NCI-H774 (cell line): ENCODE results near the gene TNFRSF18.
"Not testable (repeated sequence)": the region's sequence is repeated elsewhere in the genome, so short reads cannot be mapped to it uniquely, and the experiment has no call there.

ENCODE experiments used
- DNase-seq: peaks from one replicate; lab custom pipeline; 2025; lab: John Stamatoyannopoulos, UW

The TNFRSF18 gene, protein sequence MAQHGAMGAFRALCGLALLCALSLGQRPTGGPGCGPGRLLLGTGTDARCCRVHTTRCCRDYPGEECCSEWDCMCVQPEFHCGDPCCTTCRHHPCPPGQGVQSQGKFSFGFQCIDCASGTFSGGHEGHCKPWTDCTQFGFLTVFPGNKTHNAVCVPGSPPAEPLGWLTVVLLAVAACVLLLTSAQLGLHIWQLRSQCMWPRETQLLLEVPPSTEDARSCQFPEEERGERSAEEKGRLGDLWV

DNA sequence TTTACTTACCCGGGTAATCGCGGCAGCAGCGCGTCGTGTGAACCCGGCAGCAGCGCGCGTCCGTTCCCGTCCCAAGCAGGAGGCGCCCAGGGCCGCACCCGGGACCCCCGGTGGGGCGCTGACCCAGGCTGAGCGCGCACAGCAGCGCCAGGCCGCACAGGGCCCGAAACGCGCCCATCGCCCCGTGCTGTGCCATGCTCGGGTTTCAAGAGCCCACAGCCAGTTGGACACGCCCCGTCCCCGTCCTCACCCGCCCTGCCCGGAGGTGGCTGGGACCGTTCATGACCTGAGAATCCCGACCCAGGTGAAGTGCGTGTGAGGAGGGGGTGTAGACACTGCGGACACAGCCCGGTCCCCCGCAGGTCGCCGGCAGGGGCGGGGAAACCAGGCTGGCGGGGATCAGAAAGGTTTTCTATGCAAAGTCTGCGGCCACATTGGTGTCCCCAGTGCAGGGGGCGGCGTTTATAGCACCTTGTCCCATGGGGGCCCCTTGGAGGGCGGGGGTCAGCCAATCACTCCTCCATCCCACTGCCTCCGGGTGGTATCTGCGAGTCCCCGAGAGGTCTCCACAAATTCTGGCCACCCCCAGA is at the start of gene TNFRSF18:
Gene TNFRSF18, minus strand, starts transcription at position 217 of the 590 bp plus-strand sequence. Its CDS starts 21 bp downstream, at position 196.
- DNase-seq = no peak

DNA sequence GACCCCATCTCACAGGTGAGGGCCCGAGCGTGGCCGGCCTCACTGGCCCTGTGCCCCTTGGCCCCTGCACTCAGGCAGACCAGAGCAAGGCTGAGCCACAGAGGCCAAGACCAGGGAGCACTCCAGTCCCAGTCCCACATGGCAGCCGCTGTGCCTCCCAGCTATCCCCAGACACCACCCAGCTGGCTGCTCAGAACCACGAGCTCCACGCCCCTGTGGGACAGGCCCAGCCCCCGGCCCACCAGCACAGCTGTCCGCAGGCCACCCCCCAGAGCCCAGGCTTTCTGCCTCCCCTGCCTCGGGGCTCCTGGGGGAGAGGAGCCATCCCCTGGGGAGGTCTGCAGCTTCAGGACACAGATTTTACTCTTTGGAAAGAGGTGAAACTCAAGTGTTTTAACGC is 49.2 kb upstream of the TNFRSF18 start:
- DNase-seq = no peak

DNA sequence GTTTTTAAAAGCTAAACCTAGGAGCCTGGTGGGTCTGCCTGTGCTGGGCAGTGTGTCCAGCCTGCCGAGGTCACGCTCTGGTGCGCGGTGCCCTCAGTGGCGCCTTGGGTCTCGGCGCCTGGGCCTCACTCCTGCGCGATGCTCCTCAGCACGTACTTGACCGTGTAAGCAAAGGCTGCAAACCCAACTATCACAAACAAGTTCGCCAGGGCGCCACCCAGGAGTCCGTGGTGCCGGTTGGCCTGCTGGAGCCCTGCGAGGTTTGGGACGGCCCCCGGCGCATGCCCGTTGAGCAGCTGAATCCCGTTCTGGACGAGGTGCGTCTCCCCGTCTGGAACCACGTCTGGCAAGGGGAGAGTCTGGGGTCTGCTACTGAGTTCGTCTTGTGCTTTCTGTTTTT is 48.7 kb upstream of the TNFRSF18 start:
- DNase-seq = no peak

DNA sequence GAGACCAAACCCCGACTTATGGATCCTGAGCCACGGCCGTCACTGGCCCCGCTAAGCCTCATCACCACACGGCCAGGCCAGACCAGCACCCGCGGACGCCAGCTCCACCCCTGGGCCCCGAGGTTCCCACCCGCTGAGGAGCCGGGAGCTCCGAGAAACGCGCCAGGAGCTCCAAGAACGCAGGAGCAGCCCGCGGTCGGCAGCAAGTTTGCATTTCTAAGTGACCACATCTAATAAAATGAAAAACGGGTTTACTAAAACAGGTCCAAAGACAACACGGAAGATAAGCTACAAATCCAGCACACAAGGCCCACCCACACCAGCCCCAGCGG is 48.2 kb upstream of the TNFRSF18 start:
- DNase-seq = no peak

DNA sequence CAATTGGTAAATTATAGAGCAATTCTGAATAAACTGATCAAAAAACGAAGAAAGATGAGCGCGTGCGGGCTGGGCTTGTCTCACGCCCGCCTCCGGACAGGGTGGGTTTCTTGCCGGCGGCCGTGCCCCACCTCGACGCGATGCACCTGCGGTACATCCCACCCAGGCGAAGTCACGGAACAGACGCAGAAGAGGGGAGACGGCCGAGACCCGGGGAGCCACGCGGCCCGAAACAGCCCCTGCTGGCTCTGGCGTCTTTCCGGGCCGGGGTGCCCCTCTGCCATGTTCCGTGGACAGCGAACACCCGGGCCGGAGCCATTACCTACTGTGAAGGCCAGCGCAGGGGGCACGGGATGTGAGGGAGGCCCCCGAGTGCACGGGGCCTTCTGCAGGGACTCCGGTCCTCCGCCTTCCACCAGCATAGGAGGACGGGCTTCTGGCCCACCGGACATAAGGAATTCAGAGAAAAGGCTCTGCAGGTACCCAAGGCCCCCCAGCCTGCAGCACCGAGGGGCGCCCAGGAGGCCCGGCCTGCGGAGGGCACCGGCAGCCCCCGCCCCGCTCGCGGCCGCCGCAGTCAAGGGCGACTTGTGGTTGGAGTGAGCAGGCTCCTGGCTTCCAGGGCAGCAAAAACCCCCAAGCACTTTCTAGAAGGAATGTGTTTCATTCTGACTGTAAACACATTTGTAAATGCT is 47.7 kb upstream of the TNFRSF18 start:
- no peak for DNase-seq

DNA sequence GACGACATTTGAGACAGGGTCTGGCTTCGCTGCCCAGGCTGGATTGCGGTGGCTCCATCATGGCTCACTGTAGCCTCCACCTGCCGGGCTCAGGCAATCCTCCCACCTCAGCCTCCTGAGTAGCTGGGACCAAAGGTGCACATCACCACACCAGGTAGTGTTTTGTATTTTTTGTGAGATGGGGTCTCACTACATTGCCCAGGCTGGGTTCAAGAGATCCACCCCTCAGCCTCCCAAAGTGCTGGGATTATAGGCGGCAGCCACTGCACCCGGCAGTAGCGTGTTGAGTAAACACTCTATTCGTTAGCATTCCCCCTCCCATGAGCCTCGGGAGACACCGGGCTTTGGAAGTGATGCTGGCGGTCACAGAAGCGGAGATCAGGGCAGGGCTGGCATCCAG is 46.9 kb upstream of the TNFRSF18 start:
- no peak for DNase-seq

DNA sequence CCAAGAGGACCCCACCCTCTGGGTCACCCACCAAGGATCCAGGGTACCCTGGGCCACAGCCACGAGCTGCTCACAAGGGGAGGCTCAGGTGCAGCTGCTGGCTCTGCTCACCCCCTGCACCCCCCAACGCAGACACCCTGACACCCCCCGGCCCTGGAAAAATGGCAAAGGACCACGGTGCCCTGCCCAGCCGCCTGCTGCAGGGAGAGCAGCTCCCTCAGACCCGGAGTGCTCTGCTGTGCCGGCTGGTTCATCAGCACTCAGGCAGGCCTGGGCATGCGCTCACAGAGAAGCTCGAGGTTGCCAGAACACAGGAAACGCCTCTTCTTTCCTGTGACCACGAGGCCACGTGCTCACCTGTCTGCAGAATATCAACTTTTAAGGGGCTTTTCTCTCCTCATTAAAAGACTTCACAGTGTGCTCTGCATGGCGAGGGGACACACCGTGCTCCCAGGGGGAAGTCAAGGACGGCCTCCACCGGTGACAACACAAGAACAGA is 44.4 kb upstream of the TNFRSF18 start:
- no peak for DNase-seq

DNA sequence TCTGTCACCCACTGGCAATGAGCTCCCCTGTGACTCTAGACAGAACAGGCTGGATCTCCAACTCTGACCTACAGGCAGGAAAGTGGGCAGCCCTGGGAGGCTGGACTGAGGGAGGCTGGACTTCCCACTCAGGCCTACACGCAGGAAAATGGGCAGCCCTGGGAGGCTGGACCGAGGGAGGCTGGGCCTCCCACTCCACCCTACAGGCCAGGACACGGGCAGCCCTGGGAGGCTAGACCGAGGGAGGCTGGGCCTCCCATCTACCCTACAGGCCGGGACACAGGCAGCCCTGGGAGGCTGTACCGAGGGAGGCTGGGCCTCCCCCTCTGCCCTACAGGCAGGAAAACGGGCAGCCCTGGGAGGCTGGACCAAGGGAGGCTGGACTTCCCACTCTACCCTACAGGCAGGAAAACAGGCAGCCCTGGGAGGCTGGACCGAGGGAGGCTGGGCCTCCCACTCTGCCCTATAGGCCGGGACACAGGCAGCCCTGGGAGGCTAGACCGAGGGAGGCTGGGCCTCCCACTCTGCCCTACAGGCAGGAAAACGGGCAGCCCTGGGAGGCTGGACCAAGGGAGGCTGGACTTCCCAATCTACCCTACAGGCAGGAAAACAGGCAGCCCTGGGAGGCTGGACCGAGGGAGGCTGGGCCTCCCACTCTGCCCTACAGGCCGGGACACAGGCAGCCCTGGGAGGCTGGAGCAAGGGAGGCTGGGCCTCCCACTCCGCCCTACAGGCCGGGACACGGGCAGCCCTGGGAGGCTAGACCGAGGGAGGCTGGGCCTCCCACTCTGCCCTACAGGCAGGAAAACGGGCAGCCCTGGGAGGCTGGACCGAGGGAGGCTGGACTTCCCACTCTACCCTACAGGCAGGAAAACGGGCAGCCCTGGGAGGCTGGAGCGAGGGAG is 41.9 kb upstream of the TNFRSF18 start:
- not testable (repeated sequence) for DNase-seq

DNA sequence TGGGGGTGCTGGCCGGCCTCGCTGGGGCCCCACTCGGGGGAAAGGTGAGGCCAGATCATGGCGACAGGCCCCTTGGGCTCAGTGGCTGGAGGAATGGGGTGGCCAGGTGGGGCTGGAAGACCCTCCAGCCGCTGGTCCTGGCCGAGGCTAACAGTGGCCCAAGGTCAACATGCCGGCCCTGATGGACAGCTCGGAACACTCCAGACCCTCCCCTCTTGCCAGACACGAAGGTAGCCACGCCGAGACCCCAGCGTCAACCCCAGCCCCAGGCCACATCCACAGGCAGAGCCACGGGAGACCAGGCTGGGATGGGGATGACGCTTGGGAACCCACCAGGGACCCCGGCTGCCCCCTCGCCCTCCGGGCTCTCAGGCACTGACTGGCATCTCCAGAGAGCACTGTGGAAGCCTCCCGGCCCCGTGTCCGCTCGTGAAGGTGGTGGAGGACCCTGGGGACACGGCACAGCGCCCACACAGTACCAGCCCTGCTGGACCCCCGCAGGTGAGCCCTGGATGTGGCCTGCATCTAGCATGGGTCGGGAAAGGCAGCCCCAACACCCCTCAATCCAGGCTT is 41.0 kb upstream of the TNFRSF18 start:
- DNase-seq = no peak

DNA sequence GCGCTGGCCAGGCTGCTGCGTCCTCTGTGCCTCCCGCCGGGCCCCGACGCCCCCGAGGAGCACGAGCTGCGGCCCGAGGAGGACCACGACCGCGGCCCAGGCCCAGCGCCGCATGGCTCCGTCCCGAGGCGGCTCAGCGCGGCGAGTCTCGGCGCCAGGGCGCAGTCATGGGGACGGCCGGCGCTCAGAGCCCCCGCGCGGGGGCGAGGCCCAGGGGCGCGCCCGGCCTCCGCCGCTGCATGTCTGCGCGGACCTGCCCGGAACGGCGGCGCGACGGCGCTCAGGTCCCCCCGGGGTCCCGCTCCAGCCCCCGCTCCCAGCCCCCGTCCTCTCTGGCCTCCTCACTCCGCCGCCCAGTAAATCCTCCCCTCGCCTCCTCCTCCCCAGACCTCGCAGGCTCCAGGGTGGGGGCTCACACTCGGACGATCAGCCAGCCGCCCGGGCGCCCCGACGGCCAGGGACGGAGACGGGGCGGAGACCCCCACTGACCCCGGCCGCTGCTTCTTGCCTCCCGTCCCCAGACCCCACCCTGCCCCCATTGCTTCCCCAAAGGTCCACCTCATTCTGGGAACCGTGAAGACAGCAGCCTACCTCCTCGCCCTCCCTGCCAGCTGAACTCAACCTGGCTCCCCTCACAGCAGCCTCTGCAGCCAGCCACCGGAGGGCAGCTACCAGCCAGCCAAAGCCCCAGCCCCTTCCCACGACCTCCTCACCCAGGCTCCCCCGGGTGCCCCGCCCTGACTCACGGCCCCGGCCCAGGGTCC is 40.4 kb upstream of the TNFRSF18 start, which contains the start of gene C1QTNF12:
Gene C1QTNF12, minus strand, starts transcription at position 146 of the 764 bp plus-strand sequence. Its CDS starts 32 bp downstream, at position 114.
- DNase-seq = no peak

DNA sequence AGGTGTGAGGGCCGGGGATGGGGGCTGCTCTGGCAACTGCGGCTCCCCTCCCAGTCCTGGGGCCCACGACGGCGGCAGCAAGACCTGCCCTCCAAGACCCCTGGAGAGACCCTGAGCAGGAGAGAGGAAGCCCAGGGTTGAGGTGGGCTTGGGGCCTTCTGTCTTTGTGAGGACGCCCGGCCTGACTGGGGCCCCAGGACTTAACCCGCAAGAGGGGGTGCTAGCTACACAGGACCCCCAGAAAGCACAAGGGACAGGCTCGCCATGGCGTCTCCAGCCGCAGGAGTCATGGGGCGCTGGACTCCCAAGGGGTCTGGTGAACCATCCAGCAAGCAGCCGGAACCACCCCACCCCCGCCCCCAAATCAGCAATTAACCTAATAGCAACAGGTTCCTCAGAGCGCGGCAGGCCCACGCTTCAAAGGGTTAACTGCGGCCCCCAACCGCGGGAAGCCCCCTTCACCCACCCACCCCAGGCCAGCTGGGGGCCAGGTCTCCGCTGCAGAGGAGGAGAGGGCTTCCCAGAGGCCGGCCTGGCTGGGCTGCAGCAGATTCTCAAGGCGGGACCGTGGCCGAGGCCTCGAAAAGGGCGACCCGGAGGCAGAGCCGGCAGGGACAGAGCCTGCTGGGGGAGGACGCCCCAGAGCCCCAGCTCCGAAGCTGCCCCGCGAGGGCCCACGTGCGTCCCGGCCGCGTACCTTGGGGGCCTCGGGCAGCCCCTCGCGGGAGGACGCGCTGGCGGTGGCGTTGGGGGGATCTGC is 39.6 kb upstream of the TNFRSF18 start:
- no peak for DNase-seq

DNA sequence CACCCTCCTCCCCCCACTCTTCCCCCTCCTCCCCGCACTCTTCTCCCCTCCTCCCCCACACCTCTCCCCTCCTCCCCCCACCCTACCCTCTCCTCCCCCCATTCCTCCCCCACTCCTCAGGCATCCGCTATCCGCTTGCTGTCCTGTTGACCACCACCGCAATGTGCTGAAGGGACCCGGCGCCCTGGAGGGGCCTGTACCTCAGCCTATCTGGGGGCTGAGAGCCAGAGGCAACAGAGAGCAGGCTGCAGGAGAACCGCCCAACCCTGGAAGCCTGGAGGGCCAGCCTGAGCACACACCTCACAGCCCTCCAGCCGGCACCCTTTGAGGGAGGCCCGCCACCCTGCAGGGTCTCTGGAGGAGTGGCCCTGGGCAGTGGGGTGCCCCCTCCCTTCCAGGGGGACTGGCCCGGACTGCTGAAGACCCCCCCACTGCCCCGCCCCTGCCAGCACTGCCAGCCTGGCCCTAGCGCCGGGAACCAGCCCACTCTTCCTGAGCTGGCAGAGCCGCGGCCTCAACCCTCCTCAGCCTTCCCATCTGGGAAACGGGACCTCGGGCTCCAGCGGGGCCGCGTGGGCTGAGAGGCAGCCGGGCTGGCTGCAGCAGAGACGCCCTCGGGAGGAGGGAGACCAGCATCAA is 38.9 kb upstream of the TNFRSF18 start:
- no peak for DNase-seq

DNA sequence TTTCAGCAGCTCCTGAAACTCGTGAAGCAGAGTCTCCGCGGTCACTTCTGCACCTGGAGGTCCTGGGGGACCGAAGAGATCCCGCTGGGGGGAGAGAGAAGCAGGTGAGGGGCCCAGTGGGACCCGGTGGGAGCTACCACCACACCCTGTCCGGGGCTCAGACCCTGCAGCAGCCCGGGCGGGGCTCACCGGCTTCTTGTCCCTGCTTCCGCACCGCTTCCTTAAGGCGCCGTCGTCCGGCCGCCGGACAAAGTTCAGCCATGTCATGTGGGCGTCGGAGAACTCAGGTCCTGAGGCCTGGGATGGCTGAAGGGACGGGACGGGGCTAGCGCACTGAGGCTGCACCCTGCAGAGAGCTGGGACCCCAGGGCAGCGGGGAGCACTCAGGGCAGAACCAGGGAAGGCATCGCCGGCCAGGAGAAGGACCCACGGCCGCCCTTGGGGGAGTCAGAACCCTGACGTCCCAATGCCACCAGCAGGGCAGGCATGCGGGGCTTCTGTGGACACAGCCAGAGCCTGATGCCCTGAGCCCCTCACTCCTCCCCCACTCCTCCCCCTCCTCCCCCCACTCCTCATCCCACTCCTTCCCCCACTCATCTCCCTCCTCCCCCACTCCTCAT is 37.9 kb upstream of the TNFRSF18 start:
- DNase-seq = no peak

DNA sequence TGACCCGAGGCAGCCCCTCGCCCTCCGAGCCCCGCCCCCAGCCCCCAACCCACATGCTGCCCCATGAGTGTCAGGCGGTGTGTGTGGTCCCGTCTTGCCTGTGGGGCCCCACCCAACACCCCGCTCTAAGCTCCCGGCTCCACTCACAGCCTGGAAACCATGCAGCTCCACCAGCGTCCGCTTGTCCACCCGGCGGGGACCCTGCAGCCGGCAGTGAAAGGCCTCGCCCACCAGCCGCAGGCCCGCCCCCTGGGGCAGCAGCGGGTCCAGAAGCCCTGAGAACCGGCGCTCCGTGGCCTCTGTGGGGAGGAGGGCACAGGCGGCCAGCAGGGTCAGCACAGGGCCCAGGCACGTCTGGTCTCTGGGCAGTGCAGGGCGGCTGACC is 37.4 kb upstream of the TNFRSF18 start:
- DNase-seq = no peak

DNA sequence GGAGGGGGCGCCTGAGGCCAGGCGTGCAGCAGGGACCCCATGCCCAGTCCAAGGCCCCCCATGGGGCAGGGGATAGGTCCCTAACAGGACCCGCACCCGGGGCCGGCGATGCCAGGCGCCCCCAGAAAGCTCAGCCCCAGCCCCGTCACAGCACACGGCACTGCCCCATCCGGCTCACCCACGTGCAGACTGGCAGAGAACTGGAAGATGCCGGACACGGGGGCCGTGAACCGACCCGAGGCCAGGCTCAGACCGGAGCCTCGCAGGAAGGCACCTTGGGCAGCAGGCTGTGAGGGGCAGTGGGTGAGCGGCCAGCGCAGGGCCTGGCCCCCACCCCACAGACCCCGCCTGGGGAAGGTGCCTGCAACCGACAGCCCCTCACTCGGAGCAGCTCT is 36.9 kb upstream of the TNFRSF18 start:
- no peak for DNase-seq

DNA sequence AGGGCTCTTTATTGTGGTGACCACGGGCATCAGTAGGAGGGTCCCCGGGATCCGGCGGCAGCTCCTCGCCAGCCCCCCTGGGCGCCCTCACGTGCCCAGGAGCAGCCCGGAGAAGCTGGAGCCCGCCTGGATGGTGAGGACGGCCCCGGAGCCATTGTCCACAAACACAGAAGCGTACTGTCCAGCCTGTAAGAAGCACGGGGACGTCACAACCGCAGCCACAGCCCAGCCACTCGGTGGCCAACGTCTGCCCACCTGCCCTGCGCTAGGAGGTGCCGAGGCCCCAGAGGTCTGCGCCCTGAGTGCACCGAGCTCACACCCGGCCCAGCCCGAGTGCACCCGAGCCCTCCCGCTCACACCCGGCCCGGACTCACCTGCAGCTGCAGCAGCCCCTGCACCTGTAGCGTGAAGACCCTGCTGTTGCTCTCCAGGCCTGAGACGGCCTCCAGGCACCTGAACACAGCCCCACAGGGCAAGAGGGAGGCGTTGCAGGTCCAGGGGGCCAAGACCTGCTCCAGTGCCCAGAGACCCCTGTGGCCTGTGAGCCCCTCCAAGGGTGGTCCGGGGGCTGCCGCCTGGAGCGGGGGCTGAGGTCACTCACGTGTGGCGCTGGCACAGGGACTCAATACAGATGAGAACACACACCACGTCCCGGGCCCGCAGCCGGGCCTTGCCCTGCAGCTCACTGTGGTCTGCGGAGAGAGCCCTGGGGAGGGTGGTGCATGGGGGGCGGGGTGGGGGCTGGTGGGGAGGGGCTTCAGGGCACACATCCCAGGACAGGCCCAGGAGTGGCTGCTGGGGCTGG is 36.3 kb upstream of the TNFRSF18 start:
- no peak for DNase-seq

DNA sequence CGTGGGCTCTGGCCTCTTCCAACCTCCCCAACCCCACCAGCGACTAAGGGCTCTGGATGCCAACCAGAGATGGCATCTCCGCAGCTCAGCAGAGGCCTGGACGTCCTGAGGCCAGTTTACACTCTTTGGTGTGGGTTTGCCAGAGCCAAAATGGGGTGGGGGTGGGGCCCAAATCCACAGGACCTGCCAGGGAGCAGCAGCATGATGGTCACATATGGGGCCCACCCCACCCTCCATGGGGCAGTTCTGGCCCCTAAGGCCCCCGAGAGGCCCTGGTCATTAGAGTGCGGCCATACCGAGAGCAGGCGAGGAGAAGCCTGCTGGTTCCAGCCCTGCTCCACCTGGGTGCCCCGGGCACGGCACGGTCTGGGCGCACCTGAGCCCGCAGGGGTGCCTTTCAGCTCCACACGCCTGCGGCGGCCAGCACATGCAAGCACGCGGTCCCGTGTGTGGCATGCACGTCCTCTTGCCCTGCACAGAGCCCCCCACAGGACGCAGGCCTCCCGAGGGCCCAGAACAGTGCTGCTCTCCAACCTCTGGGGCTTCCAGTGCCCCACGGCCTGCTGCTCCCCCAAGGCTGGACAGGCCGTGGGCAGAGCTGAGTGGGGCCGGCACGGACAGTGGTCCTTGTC is 35.3 kb upstream of the TNFRSF18 start:
- DNase-seq = no peak
